Stimulated activated naive CD4-positive, alpha-beta T cell treated with Interleukin-2 at 50 U/mL for 16 hours (primary cell): ENCODE measurements around the gene ZBTB38.

ENCODE experiments used
- DNase-seq: peaks from one replicate; lab custom pipeline; 2025; lab: John Stamatoyannopoulos, UW

ZBTB38 gene

GRCh38 chr3:141405025-141405424 lies 36.7 kb downstream of the ZBTB38 start:
- DNase-seq: no peak

- DNase-seq: no peak
These were observed 37.3 kb downstream of the ZBTB38 start for GRCh38 chr3:141405591-141405990.

DNA sequence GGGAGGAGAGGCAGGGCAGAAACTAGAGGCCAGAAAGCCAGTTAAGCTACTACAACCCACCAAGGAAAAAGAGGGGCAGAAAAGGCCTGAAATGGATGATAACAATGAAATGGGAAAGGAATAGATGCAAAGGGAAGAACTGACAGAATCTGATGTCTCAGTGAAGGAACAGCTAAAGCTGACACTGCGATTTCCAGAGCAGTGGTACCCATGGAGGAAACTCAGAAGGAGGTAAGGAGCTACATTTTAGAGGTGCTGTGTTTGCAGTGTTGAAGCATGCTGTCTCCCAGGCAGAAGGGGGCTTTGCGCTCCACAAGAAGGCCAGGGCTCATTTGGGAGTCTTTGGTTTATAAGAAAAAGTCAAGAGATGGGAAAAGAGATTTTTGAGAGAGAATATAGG lies 38.0 kb downstream of the ZBTB38 start:
- no peak for DNase-seq

DNA sequence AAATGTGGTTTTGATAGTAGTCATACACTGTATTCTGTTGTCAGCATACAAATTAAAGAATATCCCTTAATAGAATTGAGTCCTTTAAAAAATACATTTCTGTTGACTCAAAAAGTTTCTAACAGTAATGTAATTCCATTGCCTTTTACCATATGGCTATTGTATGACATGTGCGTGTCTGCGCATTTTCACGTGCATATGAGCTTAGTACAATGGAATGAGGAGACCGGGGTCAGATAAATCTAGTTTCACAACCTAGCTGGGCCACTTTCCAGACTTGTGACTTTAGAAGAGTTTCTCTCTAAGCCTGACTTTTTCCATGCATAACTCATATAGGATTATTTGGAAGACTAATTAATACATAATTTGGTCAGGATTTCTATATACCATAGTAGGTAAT lies 38.7 kb downstream of the ZBTB38 start:
- no peak for DNase-seq

DNA sequence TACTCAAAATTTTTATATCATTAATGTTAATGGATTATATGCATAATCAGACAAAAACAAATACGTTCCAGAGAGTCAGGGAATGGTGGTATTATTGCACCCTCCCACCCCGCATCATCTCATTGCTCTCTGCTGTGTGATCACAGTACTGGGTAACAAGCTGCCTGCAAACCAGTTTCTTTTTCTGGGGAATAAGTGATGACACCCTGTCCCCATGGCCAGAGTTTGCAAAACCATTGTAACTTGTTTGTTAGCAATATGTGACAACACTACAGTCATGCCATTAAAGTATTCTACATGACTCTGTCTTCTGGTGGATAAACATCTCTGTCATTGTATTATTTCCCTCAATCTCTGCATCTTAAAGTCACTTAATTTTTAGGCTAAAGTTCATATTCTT lies 39.5 kb downstream of the ZBTB38 start:
- no peak for DNase-seq

DNA sequence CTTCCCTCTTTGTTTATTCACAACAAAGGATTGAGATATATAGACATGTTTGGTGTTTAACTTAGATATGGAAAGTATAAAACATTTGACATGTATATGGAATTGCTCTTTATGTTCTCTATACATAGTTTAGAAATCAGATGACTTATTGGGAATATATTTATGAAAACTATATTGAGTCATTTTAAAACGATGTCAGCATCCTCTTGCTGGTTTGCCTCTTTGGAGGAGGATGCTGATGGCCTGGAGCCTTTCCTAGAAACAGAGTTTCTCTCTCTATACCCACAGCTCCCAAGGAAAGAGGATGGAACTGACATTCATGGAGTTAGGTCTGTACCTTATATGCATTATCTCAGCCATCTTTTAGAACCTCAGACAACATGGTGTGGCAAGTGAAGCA lies 40.3 kb downstream of the ZBTB38 start:
- no peak for DNase-seq

GRCh38 chr3:141409940-141410241 lies 41.6 kb downstream of the ZBTB38 start:
- DNase-seq: no peak

DNA sequence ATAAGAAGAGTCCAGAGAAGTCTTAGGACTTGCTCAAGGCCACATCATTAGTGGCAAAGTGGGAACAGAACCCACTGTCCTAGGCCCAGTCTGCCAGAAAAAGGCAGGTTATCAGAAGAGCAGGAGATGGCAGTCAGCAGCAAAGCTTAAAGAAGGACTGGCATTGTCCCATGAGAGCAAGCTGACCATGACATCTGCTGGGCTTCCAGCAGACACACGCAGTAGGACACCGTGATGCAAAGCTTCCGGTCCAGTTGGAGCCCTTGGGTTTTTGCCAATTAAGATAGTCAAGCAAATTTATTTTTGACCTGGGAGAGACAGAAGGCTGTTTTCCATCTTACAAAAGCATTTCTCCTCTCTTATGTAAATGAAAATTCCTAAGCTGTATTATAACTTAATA lies 42.1 kb downstream of the ZBTB38 start:
- DNase-seq: no peak

DNA sequence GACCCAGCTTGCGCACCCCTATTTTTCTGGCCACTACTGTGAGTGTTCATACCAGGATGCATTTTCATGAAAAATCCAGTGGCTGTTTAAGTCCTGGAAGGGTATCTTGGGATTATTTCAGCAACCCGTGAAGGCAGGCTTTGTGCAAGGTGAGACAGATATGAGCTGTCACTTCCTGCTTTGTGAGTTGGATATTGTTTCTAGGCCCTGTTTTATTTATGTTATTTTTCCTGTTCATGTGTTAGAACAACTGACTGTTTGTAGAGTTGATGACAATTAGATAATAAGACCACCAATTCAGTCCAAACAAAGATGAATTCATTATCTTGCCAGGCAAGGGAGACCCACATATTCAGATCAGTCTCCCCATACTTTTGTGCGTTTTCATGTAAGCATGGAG lies 42.5 kb downstream of the ZBTB38 start:
- no peak for DNase-seq

- no peak for DNase-seq
These were observed 43.0 kb downstream of the ZBTB38 start for GRCh38 chr3:141411251-141411771.

DNA sequence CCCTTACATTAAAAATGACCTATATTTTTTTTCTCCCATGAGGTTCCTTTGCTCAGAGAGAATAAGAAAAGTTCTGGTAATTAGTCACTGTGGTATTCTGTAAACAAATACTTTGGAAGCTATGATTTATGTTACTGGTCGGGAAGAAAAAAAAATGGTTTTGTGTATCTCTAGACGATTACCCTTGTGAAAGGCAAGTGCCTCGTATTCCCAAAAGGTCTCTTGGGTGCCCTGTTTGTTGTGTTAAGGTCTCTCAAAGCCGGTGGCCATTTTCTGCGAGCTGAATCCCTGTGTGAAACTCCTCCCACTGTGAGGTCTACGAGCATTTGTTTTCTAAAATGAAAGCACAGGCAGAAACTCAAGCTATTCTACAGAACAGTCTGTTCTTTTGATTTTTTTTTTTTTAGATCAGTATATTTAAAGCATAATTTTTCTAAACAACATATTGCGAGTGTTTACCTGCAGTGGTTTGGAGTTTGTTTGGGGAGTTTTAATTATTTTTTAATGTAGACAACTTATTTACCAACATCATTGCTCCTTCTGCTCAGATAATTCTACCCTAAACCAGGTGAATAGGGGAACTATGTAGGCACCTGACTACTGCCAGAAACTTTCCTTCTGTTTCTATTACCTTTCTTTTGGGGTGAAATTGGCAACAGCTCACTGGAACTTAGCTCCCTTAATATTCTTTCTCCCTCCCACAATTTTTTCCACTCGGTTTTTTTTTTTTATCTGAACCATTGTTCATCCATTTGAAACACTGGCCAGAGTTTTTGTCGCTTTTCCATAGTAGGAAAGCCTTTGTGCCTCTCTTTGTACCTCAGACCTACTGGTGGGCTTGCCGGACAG lies 44.0 kb downstream of the ZBTB38 start:
- peak; percentile 38 for DNase-seq

DNA sequence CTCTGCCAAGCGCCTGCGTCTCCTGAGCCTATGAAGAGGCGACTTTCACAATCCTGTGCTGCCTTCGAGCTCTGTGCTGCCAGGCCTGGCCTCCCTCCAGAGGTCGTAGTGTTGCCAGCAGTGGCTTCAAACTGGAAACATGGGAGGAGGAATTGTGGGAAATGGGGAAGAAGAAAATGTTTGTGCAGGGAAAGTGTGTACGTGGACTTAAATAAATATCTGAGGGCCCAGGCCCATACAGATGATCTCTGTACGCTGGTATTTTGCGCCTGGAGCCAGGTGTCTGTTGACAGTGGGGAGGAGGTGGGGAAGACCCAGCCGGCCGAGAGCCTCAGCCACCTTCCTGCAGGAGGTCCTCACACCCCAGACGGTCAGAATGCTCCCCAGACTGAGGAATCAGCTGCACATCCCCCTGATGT lies 44.6 kb downstream of the ZBTB38 start:
- DNase-seq: no peak

GRCh38 chr3:141413391-141413790 lies 45.1 kb downstream of the ZBTB38 start:
- no peak for DNase-seq

DNA sequence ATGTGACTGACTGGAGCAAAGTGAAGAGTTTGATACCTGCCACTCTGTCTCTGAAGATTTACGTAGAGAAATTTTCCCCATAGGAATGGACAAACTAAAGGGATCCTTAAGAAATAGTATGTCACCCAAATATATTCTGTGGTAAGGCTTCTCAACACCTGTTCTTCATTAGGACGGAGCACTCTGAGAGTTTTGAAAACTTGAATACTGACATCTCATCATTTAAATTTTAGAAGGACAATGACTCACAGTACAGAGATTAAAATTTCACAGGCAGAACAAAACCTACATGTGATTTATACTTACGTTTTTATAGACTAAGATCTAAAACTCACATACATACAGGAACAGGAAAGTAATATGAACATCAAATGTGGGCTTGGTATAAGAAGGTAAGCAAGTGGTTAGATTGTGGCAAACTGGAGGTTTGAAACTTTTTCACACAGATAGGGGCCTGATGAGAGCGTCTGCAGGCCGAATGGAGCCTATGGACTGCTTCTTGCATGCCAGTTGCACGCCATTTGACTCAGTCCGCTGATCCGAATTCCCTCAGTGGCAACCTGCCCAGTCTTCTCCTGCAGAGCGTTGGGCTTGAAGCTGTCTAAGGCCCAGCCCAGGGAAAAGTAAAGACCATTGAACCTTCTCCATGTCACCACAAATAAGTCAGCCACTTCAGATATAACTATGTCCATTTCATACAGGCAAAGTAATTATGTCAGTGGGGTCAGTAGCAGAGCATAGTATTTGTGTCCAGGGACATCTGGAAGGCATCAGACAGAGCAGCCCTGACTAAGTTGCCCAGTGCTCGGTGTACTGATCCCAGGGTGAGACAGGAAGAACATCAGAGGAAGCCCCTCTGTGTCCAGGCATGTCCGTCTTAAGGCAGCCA lies 45.7 kb downstream of the ZBTB38 start:
- no peak for DNase-seq

GRCh38 chr3:141414800-141415462 lies 46.6 kb downstream of the ZBTB38 start:
- DNase-seq: no peak

GRCh38 chr3:141415953-141416352 lies 47.6 kb downstream of the ZBTB38 start:
- DNase-seq: no peak
